Stimulated activated CD4-positive, alpha-beta T cell treated with anti-CD3 and anti-CD28 coated beads, Interleukin-12 subunit alpha, Interleukin-12 subunit beta, amount 100 ng/mL, for 24 hours (primary cell): ENCODE measurements around the gene SMTNL1.

ENCODE experiments used
- DNase-seq, 2 experiments: peaks; one replicate each; pipeline ENCODE4 v3.0.0-alpha.2; 2020; ENCODE audit warnings: low read depth in 2 of 2

The SMTNL1 gene, protein sequence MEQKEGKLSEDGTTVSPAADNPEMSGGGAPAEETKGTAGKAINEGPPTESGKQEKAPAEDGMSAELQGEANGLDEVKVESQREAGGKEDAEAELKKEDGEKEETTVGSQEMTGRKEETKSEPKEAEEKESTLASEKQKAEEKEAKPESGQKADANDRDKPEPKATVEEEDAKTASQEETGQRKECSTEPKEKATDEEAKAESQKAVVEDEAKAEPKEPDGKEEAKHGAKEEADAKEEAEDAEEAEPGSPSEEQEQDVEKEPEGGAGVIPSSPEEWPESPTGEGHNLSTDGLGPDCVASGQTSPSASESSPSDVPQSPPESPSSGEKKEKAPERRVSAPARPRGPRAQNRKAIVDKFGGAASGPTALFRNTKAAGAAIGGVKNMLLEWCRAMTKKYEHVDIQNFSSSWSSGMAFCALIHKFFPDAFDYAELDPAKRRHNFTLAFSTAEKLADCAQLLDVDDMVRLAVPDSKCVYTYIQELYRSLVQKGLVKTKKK

DNA sequence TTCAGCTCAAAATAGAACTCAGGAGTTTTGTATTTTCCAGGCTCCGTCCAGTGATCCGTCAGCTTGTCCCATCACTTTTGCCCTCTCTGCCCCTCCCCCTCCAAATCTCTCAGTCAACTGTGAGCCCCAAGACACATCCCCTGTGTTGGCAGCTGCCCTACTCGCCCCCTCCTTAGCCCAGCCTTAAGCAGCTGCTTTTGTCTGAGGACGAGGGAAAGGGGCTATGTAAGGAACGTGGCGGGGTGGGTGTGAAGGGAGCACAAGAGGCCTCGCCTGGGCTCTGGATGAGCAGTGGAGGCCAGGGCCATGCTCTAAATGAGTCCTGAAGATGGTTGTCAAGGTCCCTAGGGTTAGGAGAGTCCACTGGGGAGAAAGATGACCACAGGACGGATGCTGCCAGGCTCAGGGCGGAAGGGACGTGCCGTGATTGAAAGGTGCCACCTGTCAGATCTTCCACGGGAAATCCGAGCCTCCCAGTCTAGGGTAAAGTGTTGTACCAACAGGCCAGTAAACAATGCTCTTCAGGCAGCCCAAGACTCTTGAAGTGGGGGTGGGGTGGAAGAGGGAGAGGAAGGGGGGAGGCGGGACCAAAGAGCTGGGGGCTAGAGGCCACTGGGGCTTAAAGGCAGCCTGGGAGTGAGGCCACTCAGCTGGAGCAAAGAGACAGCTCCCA is at the start of gene SMTNL1:
Gene SMTNL1, plus strand, starts transcription at position 649 of the 673 bp plus-strand sequence. CDS start 5,048 bp downstream, outside the sequence.
- DNase-seq, result no peak

DNA sequence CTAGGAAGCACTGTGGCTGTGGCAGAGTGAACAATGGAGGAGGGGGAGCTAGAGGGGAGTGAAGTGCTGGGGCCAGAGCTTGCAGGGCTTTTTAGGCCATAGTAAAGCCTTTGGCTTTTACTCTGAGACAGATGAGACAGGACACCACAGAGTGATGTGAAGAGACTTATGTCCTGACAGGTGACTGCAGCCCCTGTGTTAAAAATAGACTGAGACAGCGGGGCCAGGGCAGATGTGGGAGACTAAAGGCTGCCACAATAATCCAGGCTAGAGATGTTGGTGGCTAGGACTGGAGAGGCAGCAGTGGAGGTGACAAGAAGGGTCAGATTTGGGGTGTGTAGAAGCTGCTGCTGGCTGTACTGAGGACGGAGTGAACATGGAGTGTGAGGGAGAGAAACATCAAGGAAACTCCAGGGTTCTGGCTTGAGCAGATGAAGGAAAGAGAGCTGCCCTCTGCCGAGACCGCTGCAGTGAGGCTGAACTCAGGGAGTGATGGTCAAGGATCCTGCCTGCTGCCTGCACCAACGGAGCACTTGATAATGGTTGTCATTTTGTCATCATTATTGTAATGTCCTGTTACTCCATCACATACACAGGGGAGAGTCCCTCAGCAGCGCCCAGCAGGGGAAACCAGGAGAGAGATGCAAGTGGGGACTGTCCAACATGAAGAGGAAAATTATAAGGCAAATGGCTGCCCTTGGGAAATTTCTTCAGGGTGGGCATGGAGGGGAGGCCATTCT is 49.3 kb upstream of the SMTNL1 start:
- DNase-seq, result no peak

DNA sequence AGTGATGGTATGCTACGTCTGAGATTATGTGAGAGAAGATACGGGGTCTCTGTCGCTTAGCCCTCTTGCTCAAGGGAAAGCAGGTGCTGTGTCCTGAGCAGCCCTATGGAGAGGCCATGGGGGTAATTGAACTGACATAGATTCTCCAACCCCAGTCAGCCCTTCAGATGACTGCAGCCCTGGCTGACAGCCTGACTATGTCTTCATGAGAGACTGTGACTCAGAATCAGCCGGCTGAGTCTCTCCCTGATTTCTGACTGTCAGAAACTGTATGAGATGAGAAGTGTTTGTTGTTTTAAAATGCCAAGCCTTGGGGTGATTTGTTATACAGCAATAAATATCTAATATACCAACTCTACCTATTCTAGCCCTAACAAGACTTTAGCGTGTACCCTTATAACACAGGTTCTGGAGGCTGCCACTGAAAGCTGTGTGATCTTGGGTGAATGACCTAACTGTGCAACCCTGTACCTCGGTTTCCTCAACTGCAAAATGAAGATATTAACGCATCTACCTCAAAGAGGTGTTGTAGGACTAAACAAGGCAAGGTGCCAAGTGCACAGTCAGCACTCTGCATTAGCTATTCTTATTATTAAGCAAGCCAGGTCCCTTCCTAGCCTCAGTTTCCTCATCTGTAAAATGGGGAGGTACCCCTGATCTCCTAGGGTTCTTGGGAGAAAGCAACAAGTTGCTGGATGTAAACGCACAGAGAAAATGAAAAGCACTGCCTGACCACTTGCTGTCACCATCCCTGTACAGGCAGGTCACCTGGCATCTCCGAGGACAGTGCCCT is 46.7 kb upstream of the SMTNL1 start:
- DNase-seq, result no peak

DNA sequence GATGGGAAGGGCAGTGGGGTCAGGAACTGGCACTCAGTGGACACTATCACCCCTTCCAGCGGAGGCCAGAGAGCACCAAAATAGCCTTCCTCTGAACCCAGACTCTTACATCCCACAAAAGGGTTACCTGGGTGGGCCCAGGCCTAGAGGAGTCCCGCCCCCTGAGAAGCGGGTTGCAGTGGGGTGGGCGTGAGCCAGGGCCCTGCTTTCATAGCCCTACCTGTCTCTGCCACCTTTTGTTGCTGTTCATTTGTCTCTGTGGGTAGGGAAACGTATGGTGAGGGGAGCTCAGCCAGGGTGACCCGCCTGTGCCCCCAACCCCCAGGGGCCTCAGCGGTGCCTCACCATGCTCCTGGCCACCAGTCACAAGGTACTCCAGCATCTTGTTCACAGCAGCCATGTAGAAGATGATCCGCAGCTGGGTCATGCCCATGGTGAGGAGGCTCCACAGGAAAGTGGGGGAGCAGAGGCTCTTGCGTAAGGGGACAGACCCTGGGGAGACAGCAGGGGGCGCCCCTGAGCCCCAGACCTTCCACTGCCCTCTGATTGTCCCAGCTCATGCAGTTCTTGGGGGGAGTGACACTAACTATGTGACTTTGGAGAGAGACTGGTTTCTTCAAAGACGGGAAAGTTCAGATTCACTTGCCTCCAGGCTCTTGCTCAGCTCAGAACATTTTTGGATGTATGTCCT is 45.9 kb upstream of the SMTNL1 start:
- DNase-seq, result peak in 1 of 2 experiments; percentile 53

DNA sequence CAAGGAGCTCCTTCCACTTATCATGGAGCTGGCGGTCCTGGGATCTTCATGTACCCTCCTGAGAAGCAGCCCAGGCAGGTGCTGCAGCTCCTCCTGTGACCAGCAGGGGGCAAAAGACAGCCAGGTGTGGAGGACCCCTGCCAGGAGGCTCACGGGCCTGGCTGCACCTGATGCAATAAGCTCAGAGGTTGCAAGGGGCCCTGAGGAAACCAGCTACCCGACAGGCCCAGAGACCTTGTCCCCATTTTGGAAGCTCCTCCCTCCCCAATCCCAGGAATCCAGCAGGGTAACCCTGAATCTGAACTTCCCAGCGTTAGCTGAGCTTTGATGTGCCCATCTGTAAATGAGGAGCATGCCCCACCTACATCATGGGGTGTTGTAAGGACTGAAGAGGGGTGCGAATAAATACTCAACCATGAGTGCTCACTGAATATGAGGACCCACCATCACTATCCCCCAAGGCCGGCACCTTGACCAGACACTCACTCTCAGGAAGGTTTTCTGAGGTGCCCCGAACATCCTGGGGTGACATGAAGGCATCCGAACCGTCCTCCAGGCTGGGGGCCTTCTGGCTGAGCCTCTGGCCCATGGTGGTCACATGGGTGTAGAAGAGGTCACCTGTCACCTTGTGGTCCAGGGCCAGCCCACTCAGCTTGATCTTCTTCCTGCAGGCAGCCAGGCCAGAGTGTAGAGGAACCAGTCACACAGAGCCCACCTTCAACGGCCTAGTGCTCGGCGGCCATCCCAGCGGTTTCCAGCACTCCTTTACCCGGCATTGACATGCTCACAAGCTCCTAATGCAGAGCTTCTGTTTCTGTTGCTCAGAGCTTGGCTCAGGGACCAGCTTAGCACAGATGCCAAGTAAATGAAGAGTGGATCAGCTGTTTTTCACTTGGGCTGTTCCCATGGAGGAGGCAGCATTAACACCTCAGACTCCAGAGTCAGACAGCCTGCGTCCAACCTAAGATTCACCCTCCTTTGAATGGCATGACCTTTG is 43.6 kb upstream of the SMTNL1 start:
- DNase-seq, result peak; percentile 63 to 66

DNA sequence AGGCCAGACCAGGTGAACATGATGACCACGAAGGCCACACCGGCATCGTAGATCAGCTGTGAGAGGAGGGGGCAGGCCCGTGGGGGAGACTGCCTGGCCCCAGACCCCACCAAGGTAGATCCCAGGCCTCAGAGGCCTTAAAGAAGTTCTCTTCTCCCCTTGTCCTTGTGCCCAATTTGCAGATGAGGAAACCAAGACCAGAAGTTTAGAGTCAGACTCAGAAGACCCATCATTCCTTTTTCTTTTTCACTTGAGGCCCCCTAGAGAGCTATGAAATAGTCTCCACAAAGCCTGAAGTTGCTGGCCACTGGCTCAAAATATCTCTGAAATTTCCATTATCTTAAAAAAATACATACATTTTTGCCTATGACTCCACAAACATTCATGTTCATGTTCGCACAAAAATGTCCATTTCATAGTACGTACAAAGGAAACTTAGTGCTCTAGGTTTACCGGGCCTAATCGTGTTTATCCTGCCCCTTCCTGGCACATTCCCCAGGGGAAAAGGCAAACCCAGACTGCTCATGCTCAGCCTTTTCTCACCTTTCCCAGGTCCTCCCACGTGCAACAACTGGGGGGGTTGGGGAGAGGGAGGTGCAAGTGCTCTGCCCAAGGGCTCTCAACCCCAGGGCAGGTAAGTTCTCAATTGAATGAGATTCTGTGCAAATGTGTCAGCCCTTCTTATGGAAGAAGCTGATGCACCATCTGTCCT is 41.1 kb upstream of the SMTNL1 start:
- DNase-seq, result no peak

DNA sequence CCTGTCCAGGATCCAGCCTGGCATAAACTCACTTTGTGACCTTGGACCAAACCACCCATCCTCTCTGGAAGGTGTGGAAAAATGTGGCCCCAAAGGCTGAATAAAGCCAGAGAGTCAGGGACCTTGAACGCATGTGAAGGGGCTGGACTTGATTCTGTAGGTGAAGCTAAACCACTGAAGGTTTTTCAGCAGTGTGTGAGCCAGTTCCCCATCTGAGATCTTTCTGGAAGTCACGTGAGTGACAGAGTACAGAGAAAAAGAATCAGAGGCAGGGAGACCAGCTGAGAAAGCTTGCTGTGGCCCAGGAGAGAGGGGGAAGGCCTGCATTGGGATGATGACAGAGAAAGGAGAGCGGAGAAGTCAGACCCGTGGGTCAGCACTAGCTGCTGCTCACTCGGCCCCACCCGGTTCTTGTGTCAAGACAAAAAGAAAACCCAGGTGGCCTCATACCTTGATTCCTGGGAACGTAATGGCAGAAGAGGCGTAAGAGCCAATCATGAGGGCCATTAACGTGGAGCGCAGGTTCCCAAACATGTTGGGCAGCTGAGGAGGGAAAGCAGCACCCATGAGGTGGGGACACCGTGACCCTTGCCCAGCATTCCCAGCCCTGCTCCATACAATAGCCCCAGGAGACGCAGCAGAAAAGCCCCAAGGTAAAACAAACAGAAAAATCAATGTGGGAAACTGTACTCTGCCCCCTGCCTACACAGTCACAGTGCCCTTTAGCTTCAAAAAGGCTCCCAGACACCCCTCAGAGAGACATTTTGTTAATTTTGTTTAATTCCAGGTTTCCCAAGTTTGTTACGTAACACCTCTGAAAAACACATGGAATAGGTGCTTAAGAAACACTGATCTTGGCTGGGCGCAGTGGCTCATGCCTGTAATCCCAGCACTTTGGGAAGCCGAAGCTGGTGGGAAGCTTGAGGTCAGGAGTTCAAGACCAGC is 39.8 kb upstream of the SMTNL1 start:
- no peak for DNase-seq

DNA sequence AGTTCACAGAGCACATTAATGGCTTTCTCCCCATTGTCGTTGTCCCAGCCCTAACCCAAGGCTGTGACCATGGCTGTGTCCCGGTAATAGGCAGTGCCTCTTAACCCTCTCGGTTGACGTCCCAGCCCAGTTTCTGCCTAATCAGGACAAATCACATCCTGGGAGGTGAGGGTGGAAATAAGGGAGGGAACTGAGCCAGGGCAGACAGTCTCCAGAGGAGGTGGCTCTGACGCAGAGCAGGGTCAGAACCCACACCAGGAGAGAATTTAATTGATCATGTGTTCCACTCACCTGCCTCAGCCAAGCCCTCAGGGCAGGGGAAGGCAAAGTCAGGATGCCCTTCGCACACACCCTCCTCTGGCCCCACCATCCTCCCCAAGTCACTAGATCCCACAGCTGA is 38.9 kb upstream of the SMTNL1 start:
- DNase-seq, result no peak

DNA sequence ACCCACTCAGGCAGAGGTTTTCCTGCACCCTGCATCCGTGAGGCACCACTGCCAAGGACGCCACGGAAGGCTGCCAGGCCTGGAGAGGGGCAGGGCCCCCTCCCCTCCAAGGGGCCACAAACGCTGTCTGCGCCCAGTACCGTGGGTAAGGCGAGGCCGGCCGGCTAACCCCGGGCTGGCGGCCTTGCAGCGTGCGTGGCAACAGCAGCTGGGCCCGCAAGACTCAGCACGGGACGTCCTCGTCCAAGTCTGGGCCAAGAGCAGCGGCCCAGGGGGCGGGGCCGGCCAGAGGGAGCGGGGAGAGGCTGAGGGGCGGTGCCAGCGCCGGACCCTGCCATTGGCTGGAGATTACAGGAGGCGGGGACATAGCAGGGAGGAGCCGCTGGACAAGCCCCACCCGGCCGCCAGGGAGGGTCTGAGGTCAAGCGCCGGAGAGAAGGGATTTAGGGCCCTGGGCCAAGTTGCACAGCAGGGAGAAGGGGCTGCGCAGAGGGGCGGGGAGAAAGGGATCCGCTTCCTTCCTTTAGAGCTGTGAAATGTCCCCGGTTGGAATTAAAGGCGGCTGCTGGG is 37.9 kb upstream of the SMTNL1 start:
- DNase-seq, result peak in 1 of 2 experiments; percentile 46

DNA sequence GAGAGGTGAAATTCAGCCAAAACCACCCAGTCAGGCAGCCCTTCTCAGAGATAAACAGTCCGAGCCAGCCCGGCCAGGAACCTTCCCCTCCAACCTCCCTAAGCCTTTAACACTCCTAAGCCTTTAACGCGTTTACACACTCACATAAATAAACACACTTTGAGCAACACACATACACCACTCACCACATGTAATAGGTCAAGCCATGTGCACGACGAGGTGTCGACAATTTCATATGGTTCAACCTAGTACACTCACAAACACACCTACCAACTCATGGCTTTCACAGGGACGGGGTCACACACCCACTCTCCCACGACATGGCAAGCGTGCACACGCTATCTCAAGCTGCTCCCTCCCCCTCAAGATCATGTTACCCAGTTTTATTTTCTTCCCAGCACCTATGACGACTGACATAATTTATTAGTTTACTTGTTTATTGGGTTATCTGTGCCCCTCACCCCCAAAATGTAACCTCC is 37.4 kb upstream of the SMTNL1 start:
- DNase-seq, result no peak

DNA sequence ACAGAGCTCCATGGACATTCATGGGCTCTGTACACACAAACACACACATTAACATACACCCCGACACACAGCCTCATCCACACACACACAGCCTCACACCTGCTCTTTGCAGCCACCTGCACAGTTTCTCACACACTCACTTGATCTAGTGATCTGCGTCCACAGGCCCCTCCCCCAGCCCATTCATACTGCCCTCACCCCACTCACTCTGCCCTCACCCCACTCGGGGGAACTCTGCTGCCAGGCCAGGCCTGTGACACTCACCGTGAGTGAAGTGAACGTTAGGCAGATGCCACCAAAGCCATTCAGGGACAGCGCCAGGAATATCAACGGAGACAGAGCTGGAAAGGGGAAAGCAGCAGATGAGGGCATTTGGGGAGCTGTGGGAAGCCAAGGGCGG is 36.9 kb upstream of the SMTNL1 start:
- DNase-seq, result no peak

DNA sequence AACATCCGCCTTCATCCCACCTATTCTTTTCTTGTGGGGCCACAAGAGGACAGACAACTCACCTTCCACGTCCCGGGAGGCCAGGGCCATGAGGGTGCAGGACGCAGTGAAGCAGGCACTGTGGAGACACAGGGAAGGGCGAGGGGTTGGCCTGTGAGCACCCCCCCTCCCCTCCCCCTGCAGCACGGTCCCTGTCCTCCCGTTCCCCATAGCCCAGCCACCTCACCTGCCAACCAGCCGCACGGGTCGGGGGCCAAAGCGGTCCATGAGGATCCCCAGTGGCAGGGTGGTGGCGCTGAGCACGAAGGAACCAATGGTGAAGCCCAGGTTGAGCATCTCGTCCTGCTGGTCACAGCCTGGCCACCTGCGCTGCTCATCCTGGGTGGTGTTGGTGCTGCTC is 36.5 kb upstream of the SMTNL1 start:
- DNase-seq, result no peak

DNA sequence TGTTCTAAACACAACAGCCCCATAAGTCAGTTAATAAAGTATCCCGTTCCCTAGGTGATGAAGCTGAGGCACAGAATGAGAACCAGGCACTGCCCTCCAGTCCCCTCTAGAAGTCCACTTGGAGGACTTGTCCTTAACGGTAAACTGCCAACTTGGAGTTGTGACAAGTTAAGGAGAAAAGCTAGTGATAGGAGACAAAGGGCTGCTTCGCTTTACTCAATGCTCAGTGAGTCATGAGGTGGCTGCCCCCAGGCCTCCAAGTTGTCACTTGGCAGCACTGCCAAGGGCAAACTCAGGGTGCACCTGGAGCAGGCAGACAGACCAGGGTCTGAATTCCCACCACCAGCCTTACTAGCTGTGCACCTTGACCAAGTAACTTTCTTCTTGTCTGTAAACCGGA is 35.4 kb upstream of the SMTNL1 start:
- no peak for DNase-seq

DNA sequence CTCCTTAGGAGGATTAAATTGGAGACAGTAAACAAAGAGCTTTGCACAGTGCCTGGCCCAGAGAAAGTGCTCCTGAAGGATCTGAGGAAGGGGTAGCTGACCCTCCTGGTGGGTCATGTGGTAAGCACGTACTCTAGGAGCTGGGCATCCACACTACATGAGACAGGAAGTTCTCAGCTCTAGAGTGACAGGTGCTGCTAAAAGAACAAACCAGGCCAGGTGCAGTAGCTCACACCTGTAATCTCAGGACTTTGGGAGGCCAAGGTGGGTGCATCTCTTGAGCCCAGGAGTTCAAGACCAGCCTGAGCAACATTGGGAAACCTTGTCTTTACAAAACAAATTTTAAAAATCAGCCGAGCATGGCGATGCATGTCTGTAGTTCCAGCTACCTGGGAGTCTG is 35.0 kb upstream of the SMTNL1 start:
- no peak for DNase-seq

DNA sequence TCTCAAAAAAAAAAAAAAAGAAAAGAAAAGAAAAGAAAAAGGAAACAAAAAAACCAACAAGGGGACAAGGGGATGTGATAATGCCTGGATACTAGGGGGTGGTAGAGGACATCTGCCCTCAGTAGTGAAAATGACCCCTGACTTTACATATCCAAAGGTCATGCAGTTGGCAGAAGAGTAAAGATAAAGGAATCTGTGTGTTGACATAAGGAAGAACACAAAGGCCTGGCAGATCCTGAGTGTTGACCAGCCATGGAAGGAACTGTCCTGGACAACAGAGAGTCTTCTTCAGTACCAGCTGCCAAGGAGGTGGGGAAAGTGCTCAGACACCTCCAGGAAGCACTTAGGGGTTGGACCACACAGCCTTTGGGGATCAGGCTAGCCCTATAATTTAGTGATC is 34.5 kb upstream of the SMTNL1 start:
- no peak for DNase-seq

DNA sequence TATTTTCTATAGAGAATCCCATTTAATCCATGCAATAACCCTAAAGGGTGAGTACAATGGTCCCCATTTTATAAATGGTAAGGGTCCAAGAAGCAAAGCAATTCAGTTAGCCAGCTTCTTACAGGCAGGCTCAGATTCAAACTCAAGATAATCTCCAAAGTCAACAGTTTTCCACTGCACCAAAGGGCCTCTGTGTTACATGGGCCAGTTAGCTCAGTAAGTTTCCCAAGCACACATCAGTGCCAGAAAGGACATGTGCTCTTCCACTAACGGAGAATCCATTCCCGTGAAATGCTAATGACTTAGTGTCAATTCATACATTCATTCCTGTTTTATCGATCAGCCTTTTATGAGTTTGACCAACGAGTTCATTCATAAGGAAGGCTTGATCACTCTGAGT is 32.9 kb upstream of the SMTNL1 start:
- no peak for DNase-seq

DNA sequence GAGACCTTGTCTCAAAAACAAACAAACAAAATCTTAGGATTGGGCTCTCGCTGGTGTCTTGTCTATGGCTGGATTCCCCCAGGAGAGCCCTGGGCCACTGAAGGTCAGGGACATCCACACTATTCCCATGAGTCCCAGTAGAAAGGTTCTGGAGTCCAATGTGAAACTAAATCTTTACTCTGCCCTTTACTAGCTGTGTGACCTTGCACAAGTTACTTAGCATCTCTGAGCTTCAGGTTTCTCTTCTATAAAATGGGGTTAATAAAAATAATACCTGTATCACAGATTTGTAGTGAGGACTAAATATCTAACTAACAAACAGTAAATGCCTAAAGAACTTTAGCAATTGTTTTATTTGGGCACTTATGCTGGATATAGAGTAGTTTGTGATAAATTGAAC is 30.9 kb upstream of the SMTNL1 start:
- DNase-seq, result no peak
